C4-2B (cell line): Measurements from ENCODE around the gene ZBED3.

ENCODE experiments used
- H3K27ac ChIP-seq: fragments of 450-650 bp; 2 replicates; pipeline ENCODE4 v1.5.1; 2017
- ZFX ChIP-seq: fragments of 450-650 bp; IDR thresholded peaks from 2 replicates; pipeline ENCODE4 v1.6.1; 2017
- TF ChIP-seq, protein P1 (sequence below): fragments of 450-650 bp; conservative IDR thresholded peaks from 2 replicates; pipeline ENCODE4 v1.5.1; 2017; ENCODE audit warnings: mild to moderate bottlenecking

Gene ZBED3

DNA sequence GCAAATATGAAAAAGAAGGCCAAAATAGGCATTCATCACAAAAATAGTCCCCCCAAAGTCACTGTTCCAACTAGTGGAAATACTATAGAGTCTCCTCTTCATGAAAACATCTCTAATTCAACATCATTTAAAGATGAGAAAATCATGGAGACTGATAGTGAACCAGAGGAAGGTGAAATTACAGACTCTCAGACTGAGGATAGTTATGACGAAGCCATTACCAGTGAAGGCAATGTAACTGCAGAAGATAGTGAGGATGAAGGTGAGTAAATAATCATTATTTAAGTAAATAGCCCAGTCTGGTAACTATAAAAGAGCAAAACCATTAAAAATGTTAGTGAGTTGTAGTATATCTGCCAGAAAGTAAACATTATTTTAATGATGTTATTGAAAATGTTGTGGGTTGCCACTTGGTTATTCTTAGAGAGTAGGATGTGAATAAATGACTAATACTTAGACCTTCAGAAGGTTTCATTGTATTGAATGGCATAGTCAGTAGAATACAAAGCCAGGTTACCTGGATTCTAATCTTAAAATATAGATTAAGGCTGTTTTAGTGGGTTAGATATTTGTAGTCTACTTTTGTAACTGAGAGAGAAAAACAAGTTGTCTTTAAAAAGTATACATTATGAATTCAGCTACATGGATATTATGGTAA is 40.5 kb downstream of the ZBED3 start:
- no peak for TF ChIP-seq ZFX
- TF ChIP-seq, protein P1, sequence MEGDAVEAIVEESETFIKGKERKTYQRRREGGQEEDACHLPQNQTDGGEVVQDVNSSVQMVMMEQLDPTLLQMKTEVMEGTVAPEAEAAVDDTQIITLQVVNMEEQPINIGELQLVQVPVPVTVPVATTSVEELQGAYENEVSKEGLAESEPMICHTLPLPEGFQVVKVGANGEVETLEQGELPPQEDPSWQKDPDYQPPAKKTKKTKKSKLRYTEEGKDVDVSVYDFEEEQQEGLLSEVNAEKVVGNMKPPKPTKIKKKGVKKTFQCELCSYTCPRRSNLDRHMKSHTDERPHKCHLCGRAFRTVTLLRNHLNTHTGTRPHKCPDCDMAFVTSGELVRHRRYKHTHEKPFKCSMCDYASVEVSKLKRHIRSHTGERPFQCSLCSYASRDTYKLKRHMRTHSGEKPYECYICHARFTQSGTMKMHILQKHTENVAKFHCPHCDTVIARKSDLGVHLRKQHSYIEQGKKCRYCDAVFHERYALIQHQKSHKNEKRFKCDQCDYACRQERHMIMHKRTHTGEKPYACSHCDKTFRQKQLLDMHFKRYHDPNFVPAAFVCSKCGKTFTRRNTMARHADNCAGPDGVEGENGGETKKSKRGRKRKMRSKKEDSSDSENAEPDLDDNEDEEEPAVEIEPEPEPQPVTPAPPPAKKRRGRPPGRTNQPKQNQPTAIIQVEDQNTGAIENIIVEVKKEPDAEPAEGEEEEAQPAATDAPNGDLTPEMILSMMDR, result no peak
- no peak overlapping the region for H3K27ac ChIP-seq

DNA sequence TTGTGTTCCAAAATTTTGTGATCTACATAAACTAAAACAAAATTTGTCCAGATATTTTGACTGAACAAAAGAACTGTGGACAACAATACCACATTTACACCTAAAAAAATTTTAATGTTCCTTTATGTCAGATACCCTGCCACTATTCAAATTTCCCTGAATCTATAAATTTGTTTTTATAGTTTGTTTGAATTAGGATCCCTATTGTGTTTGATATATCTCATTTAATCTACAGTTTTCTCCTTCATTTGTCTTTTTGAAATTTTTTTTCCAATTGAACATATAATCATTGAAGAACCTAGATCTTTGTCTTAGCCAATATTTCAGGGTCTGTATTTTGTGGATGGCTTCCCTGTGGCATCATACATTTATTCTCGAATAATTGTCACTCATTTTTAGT is 51.1 kb downstream of the ZBED3 start:
- H3K27ac ChIP-seq, result no peak overlapping the region
- TF ChIP-seq ZFX, result no peak
- TF ChIP-seq, protein P1, result no peak

DNA sequence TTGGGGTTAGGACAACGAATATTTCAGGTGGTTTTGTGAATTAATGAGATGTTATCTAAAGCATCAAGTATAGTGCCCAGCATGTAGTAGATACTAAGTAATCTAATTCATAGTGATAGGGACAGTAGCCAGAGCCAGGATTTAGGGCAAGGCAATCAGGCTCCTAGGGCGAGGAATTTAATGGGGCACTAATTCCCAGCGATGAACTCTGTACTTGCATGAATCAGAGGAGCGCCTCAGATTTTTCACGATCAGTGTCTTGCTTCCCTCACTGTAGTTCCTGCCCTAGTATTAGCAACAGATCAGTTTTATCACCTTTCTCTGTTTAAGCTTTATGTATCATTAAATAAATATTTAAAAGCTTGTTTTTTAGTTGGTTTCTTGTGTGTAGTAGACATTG is 53.7 kb downstream of the ZBED3 start:
- H3K27ac ChIP-seq, result no peak overlapping the region
- TF ChIP-seq, protein P1, result no peak
- TF ChIP-seq ZFX, result no peak

- H3K27ac ChIP-seq, result no peak overlapping the region
- no peak for TF ChIP-seq ZFX
- TF ChIP-seq, protein P1, result no peak
Measured at GRCh38 chr5:77032635-77033034, 54.5 kb downstream of the ZBED3 start.

DNA sequence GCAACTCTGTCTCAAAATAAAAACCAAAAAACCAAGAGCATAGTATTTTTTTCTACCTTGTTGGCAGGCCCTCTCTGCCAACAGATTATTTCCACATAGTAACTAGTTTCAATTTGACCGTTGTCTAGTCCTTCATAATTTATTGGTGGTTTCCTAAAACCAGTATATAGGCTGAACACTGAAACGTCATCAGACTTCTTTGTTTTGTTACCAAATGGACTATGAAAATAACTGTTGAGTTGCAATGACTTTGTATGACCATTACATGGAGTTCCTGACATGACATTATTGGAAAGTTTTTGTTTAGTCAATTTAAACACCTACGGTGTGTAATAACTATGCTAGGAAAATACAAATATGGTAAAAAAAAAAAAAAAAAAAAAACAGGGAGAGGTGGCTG is 55.2 kb downstream of the ZBED3 start:
- TF ChIP-seq, protein P1, result no peak
- TF ChIP-seq ZFX, result no peak
- no peak overlapping the region; the same call in 1 of the 2 replicates for H3K27ac ChIP-seq

DNA sequence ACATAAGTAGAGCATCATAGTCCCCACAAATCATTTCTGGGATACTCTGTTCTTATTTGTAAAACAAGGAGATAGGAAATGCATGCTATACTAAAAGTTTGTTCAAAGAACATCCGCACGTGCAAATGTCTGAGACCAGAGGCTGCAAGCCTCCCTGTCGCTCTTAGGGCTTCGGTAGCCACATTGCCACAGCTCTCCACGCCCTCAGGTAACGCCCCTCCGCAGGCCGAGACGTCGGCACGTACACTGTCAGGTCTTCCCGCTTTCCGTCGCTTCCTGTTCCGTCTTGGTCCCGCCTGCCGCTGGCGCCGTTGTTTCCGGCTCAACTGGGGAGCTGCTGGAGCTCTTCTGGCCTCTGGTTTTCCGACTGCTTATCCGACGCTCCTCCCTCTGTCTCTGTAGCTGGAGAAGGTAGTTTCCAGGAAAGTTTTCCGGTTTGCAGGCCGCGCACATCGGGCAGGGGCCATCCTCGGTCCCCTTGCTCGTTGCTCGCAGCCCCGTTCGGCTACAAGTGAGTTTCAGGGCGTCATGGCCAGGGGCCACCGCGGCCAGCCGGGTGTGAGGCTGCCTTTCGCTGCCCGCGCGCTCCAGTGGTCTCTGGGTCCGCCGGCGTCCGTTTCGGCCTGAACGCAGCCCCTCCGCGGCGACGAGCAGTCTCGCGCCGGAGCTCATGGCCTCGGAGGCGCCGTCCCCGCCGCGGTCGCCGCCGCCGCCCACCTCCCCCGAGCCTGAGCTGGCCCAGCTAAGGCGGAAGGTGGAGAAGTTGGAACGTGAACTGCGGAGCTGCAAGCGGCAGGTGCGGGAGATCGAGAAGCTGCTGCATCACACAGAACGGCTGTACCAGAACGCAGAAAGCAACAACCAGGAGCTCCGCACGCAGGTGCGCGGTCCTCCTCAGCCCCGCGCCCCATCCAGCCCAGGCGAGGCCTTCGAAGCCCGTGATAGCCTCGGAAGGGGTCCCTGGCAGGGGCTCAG is 56.7 kb downstream of the ZBED3 start, which contains the start of gene AGGF1:
AGGF1 (plus strand) TSS at position 308 of the 975 bp plus-strand sequence; CDS start at position 671, 363 bp downstream.
- TF ChIP-seq, protein P1, result no peak
- TF ChIP-seq ZFX, result peak; percentile 85
- peak within 1 kb of the TSS; percentile 96 for H3K27ac ChIP-seq

- H3K27ac ChIP-seq, result peak overlapping the region; percentile 96; the same call in 1 of the 2 replicates
- TF ChIP-seq ZFX, result no peak
- TF ChIP-seq, protein P1, result no peak
Measured at GRCh38 chr5:77029376-77029885, 57.7 kb downstream of the ZBED3 start.
